Measurements from ENCODE around the gene MRPS17. TPM values are rescaled to one million over a fixed set of nuclear protein-coding genes. Genes with fewer than 3 reads are reported as not detected.
A peak's percentile ranks its signal among the peaks of the same experiment; 100 is the strongest.

The MRPS17 gene
- total RNA-seq, 4 donors from 2014 or later: 3.2 to 20.9 (median 8.0) TPM

- TF ChIP-seq, protein P1, sequence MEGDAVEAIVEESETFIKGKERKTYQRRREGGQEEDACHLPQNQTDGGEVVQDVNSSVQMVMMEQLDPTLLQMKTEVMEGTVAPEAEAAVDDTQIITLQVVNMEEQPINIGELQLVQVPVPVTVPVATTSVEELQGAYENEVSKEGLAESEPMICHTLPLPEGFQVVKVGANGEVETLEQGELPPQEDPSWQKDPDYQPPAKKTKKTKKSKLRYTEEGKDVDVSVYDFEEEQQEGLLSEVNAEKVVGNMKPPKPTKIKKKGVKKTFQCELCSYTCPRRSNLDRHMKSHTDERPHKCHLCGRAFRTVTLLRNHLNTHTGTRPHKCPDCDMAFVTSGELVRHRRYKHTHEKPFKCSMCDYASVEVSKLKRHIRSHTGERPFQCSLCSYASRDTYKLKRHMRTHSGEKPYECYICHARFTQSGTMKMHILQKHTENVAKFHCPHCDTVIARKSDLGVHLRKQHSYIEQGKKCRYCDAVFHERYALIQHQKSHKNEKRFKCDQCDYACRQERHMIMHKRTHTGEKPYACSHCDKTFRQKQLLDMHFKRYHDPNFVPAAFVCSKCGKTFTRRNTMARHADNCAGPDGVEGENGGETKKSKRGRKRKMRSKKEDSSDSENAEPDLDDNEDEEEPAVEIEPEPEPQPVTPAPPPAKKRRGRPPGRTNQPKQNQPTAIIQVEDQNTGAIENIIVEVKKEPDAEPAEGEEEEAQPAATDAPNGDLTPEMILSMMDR (IDR thresholded peaks at IDR 0.05): no peak
- TF ChIP-seq POLR2A (IDR thresholded peaks at IDR 0.05): no peak
These were observed 13.4 kb downstream of the MRPS17 start for GRCh38 chr7:55965100-55965470.

GRCh38 chr7:55965805-55966421, 14.2 kb downstream of the MRPS17 start:
- Histone ChIP-seq H3K4me3 (no peak overlapping the region), H3K27ac (peak overlapping the region; percentile 36 to 97), H3K36me3 (no peaks in the 10 kb centered on the region), H3K9me3 (no peaks in the 10 kb centered on the region), H3K27me3 (no peaks in the 10 kb centered on the region), H3K4me1 (peaks cover 0 to 3% of the 10 kb centered on the region in 2 donors)
- intact Hi-C loops (cut with DNase I; ENCODE audit: low total_unique reads): no loop called here
- TF ChIP-seq, protein P1 (IDR thresholded peaks at IDR 0.05): no peak
- DNase-seq: no peak

More at GRCh38 chr7:55965100-55965470, 13.4 kb downstream of the MRPS17 start:
- Histone ChIP-seq H3K27ac (peak overlapping the region; percentile 95 to 97), H3K36me3 (no peaks in the 10 kb centered on the region), H3K27me3 (no peaks in the 10 kb centered on the region), H3K9me3 (no peaks in the 10 kb centered on the region), H3K4me3 (peak overlapping the region; percentile 43 to 51), H3K4me1 (peaks cover 0 to 3% of the 10 kb centered on the region in 2 donors)
- DNase-seq: no peak
- intact Hi-C loops (cut with DNase I; ENCODE audit: low total_unique reads): no loop called here

GRCh38 chr7:55966851-55967250, 15.2 kb downstream of the MRPS17 start:
- Histone ChIP-seq H3K27ac (no peak overlapping the region), H3K4me1 (peaks cover 0 to 3% of the 10 kb centered on the region in 2 donors), H3K9me3 (no peaks in the 10 kb centered on the region), H3K36me3 (no peaks in the 10 kb centered on the region), H3K27me3 (no peaks in the 10 kb centered on the region), H3K4me3 (no peak overlapping the region)
- DNase-seq: no peak
- intact Hi-C loops (cut with DNase I; ENCODE audit: low total_unique reads): no loop called here
- TF ChIP-seq POLR2A (IDR thresholded peaks at IDR 0.05): no peak
- TF ChIP-seq, protein P1 (IDR thresholded peaks at IDR 0.05): no peak

GRCh38 chr7:55969391-55969790, 17.7 kb downstream of the MRPS17 start:
- H3K36me3 ChIP-seq: no peaks in the 10 kb centered on the region
- H3K4me3 ChIP-seq: no peak overlapping the region
- DNase-seq: no peak
- no peak for TF ChIP-seq POLR2A (IDR thresholded peaks at IDR 0.05)
- TF ChIP-seq, protein P1 (IDR thresholded peaks at IDR 0.05): no peak
- intact Hi-C loops (cut with DNase I; ENCODE audit: low total_unique reads): no loop called here
- no peaks in the 10 kb centered on the region for H3K9me3 ChIP-seq
- no peak overlapping the region for H3K27ac ChIP-seq
- H3K27me3 ChIP-seq: no peaks in the 10 kb centered on the region
- H3K4me1 ChIP-seq: peaks cover 0 to 3% of the 10 kb centered on the region in 2 donors

DNA sequence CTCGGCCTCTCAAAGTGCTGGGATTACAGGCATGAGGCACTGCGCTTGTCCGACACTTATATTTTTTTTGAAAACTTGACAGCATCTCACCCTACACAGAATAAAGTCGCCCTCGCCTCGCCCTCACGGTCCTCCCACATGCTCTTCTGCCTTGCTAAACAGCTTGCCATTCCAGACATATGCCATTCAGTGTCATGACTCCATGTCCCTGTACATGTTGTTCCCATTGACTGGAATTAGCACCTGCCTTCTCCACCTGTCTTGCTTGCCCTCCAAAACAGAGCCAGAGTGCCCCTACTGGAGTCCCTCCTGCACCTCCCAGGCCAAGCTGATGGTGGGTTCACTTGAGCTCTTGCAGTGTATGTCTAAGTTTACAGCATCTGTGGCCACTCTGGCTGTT, 18.9 kb downstream of the MRPS17 start:
- Histone ChIP-seq H3K4me1 (peaks cover 0 to 3% of the 10 kb centered on the region in 2 donors), H3K4me3 (no peak overlapping the region), H3K27ac (no peak overlapping the region), H3K9me3 (no peaks in the 10 kb centered on the region), H3K36me3 (no peaks in the 10 kb centered on the region), H3K27me3 (no peaks in the 10 kb centered on the region)
- TF ChIP-seq POLR2A (IDR thresholded peaks at IDR 0.05): no peak
- TF ChIP-seq, protein P1 (IDR thresholded peaks at IDR 0.05): no peak
- intact Hi-C loops (cut with DNase I; ENCODE audit: low total_unique reads): no loop called here
- DNase-seq: no peak
